DND-41 (cell line): ENCODE results near the gene AP1M2.
"Not testable (repeated sequence)": the region's sequence is repeated elsewhere in the genome, so short reads cannot be mapped to it uniquely, and the experiment has no call there.

Source experiments
- ATAC-seq: fragments of 200-7000 bp; cut with Tn5 transposase; 3 replicates; pipeline ENCODE4 v1.9.1; 2021; ENCODE audit warnings: low read depth; ENCODE audit not compliant: insufficient read depth
- DNase-seq: peaks from one replicate; pipeline ENCODE4 v3.0.0-alpha.2; 2020
- H2AFZ ChIP-seq: 2 replicates; pipeline ENCODE4 v1.6.0; 2012; ENCODE audit warnings: low read depth, low read length
- H3K27ac ChIP-seq: 2 replicates; pipeline ENCODE4 v1.5.1; 2012; ENCODE audit warnings: low read length, inconsistent platforms
- H3K27me3 ChIP-seq: fragments of 200-600 bp; sonication (generic); 2 replicates; pipeline ENCODE4 v1.6.0; 2012; ENCODE audit warnings: low read length, mild to moderate bottlenecking, inconsistent platforms; ENCODE audit not compliant: insufficient read depth, poor library complexity
- H3K36me3 ChIP-seq: 2 replicates; pipeline ENCODE4 v1.5.1; 2012; ENCODE audit warnings: low read length, inconsistent platforms; ENCODE audit not compliant: insufficient read depth
- H3K4me1 ChIP-seq: 2 replicates; pipeline ENCODE4 v1.5.1; 2012; ENCODE audit warnings: mild to moderate bottlenecking, low read length; ENCODE audit not compliant: insufficient read depth
- H3K4me2 ChIP-seq: 2 replicates; pipeline ENCODE4 v1.6.0; 2012; ENCODE audit warnings: mild to moderate bottlenecking, moderate library complexity, low read length, inconsistent platforms; ENCODE audit not compliant: insufficient read depth
- H3K4me3 ChIP-seq, 2 experiments: fragments of 200-600 bp in 1 of 2; shearing (Covaris generic) in 1 of 2; 2 replicates each; pipeline ENCODE4 v1.5.1; 2012 to 2016; ENCODE audit warnings: inconsistent platforms in 2 of 2, low read length in 2 of 2, mild to moderate bottlenecking in 2 of 2, low read depth in 1 of 2, moderate library complexity in 1 of 2
- H3K79me2 ChIP-seq: 2 replicates; pipeline ENCODE4 v1.6.0; 2012; ENCODE audit warnings: low read length, inconsistent platforms; ENCODE audit not compliant: insufficient read depth
- H3K9ac ChIP-seq: 2 replicates; pipeline ENCODE4 v1.6.0; 2012; ENCODE audit warnings: low read depth, mild to moderate bottlenecking, inconsistent platforms, low read length, moderate library complexity
- H3K9me3 ChIP-seq: 2 replicates; pipeline ENCODE4 v1.5.1; 2012; ENCODE audit warnings: low read length, moderate library complexity, mild to moderate bottlenecking, inconsistent platforms; ENCODE audit not compliant: insufficient read depth, severe bottlenecking
- H4K20me1 ChIP-seq: 2 replicates; pipeline ENCODE4 v1.6.0; 2012; ENCODE audit warnings: low read length; ENCODE audit not compliant: insufficient read depth
- CTCF ChIP-seq: IDR thresholded peaks from 2 replicates; pipeline ENCODE4 v1.5.1; 2012; ENCODE audit warnings: borderline replicate concordance, low read length, moderate library complexity, mild to moderate bottlenecking; ENCODE audit not compliant: poor library complexity, severe bottlenecking; ENCODE audit errors: extremely low read depth
- EZH2 ChIP-seq: IDR thresholded peaks from 3 replicates; pipeline ENCODE4 v1.6.1; 2012; ENCODE audit warnings: borderline replicate concordance, low read depth, mild to moderate bottlenecking, moderate library complexity, low read length, inconsistent platforms; ENCODE audit not compliant: severe bottlenecking

Gene AP1M2

GRCh38 chr19:10535613-10536012 lies 51.5 kb downstream of the AP1M2 start:
- DNase-seq (no peak), ATAC-seq (no peak)
- no peaks in the 10 kb centered on the region for H3K4me1 ChIP-seq
- H3K4me3 ChIP-seq = no peak overlapping the region
- TF ChIP-seq EZH2 = no peak
- no peaks in the 10 kb centered on the region for H3K36me3 ChIP-seq
- H3K4me2 ChIP-seq = no peak overlapping the region
- no peaks in the 10 kb centered on the region for H3K79me2 ChIP-seq
- H3K27ac ChIP-seq = no peak overlapping the region
- H3K9ac ChIP-seq = no peak overlapping the region
- no peaks in the 10 kb centered on the region for H3K9me3 ChIP-seq
- no peaks in the 10 kb centered on the region for H3K27me3 ChIP-seq
- H2AFZ ChIP-seq = no peak overlapping the region
- H4K20me1 ChIP-seq = no peaks in the 10 kb centered on the region

- no peaks in the 10 kb centered on the region for H4K20me1 ChIP-seq
- no peak for DNase-seq
Observed at GRCh38 chr19:10533646-10534386, 53.3 kb downstream of the AP1M2 start.

GRCh38 chr19:10532457-10532856 lies 54.7 kb downstream of the AP1M2 start:
- Histone ChIP-seq H3K36me3 (no peaks in the 10 kb centered on the region), H3K4me1 (no peaks in the 10 kb centered on the region), H3K27ac (no peak overlapping the region), H2AFZ (no peak overlapping the region), H3K9me3 (no peaks in the 10 kb centered on the region), H3K27me3 (no peaks in the 10 kb centered on the region), H3K4me3 (no peak overlapping the region), H4K20me1 (no peaks in the 10 kb centered on the region), H3K9ac (no peak overlapping the region), H3K79me2 (no peaks in the 10 kb centered on the region), H3K4me2 (no peak overlapping the region)
- DNase-seq (no peak), ATAC-seq (no peak)
- no peak for TF ChIP-seq EZH2
- TF ChIP-seq CTCF = no peak

More at GRCh38 chr19:10533646-10534386, 53.3 kb downstream of the AP1M2 start:
- H3K9ac ChIP-seq = no peak overlapping the region
- H3K4me3 ChIP-seq = no peak overlapping the region
- TF ChIP-seq EZH2 (no peak), CTCF (no peak)
- H3K4me2 ChIP-seq = no peak overlapping the region
- H2AFZ ChIP-seq = no peak overlapping the region
- H3K79me2 ChIP-seq = no peaks in the 10 kb centered on the region
- ATAC-seq = no peak
- H3K27me3 ChIP-seq = no peaks in the 10 kb centered on the region
- H3K4me1 ChIP-seq = no peaks in the 10 kb centered on the region
- H3K9me3 ChIP-seq = no peaks in the 10 kb centered on the region
- no peak overlapping the region for H3K27ac ChIP-seq
- H3K36me3 ChIP-seq = no peaks in the 10 kb centered on the region

- H3K27ac ChIP-seq, H3K36me3 ChIP-seq, H3K27me3 ChIP-seq, H2AFZ ChIP-seq, H3K9ac ChIP-seq, H3K9me3 ChIP-seq, H3K4me3 ChIP-seq, H4K20me1 ChIP-seq, DNase-seq, ATAC-seq, H3K4me1 ChIP-seq, H3K4me2 ChIP-seq, H3K79me2 ChIP-seq: not testable (repeated sequence)
Observed at GRCh38 chr19:10526887-10527286, 60.2 kb downstream of the AP1M2 start.
